GM23338 (cell line): ENCODE data around the gene SRCIN1. TPM values are rescaled to one million over a fixed set of nuclear protein-coding genes. Genes with fewer than 3 reads are reported as not detected.

Source experiments
- ATAC-seq: fragments of 200-7000 bp; cut with Tn5 transposase; 3 replicates; pipeline ENCODE4 v1.9.1; 2020
- DNase-seq: peaks from one replicate; pipeline ENCODE4 v3.0.0-alpha.2; 2015; ENCODE audit warnings: low spot score
- H2AFZ ChIP-seq: fragments of 200-600 bp; sonication (generic); 2 replicates; pipeline ENCODE4 v1.8.0; 2016; ENCODE audit warnings: antibody characterized with exemption, mild to moderate bottlenecking, moderate library complexity
- H3F3A ChIP-seq: fragments of 200-600 bp; sonication (generic); replicated peaks from 2 replicates; pipeline ENCODE4 v1.8.0; 2017; ENCODE audit warnings: antibody characterized with exemption, mixed run types, low read depth
- H3K27ac ChIP-seq: fragments of 200-600 bp; sonication (generic); 2 replicates; pipeline ENCODE4 v1.6.1; 2016; ENCODE audit warnings: low read depth
- H3K27me3 ChIP-seq: fragments of 200-600 bp; sonication (generic); 2 replicates; pipeline ENCODE4 v1.8.0; 2016; ENCODE audit warnings: mild to moderate bottlenecking, mixed run types, moderate library complexity; ENCODE audit not compliant: insufficient read depth
- H3K36me3 ChIP-seq: fragments of 200-600 bp; sonication (generic); 2 replicates; pipeline ENCODE4 v1.8.0; 2016; ENCODE audit warnings: mild to moderate bottlenecking; ENCODE audit not compliant: insufficient read depth
- H3K4me1 ChIP-seq: fragments of 200-600 bp; sonication (generic); 2 replicates; pipeline ENCODE4 v1.8.0; 2016; ENCODE audit warnings: mild to moderate bottlenecking, moderate library complexity; ENCODE audit not compliant: insufficient read depth
- H3K4me2 ChIP-seq: fragments of 200-600 bp; sonication (generic); 2 replicates; pipeline ENCODE4 v1.7.1; 2017; ENCODE audit warnings: mixed run types
- H3K4me3 ChIP-seq: fragments of 200-600 bp; sonication (generic); 2 replicates; pipeline ENCODE4 v1.6.1; 2016; ENCODE audit warnings: mixed run types
- H3K79me2 ChIP-seq: fragments of 200-600 bp; sonication (generic); replicated peaks from 2 replicates; pipeline ENCODE4 v1.8.0; 2017; ENCODE audit warnings: mild to moderate bottlenecking; ENCODE audit not compliant: insufficient read depth
- H3K9me2 ChIP-seq: fragments of 200-600 bp; sonication (generic); 2 replicates; pipeline ENCODE4 v1.8.0; 2017; ENCODE audit not compliant: insufficient read depth
- H4K20me1 ChIP-seq: fragments of 200-600 bp; sonication (generic); replicated peaks from 2 replicates; pipeline ENCODE4 v1.8.0; 2017; ENCODE audit warnings: mild to moderate bottlenecking; ENCODE audit not compliant: insufficient read depth
- H3K27ac Mint-ChIP-seq: 2 replicates; pipeline ENCODE4 v1.8.0; 2020; ENCODE audit warnings: inconsistent platforms, mild to moderate bottlenecking, moderate library complexity, mixed read lengths
- H3K27me3 Mint-ChIP-seq: 3 replicates; pipeline ENCODE4 v1.8.0; 2022; ENCODE audit warnings: low read depth, mild to moderate bottlenecking, moderate library complexity, mixed read lengths, inconsistent platforms; ENCODE audit not compliant: insufficient read depth, poor library complexity
- H3K36me3 Mint-ChIP-seq: 3 replicates; pipeline ENCODE4 v1.8.0; 2021; ENCODE audit warnings: low read depth, mild to moderate bottlenecking, inconsistent platforms, moderate library complexity, mixed read lengths
- H3K4me1 Mint-ChIP-seq: 3 replicates; pipeline ENCODE4 v1.8.0; 2020; ENCODE audit warnings: mild to moderate bottlenecking, inconsistent platforms, mixed read lengths
- H3K4me3 Mint-ChIP-seq: 3 replicates; pipeline ENCODE4 v1.8.0; 2021; ENCODE audit warnings: moderate library complexity, mild to moderate bottlenecking, inconsistent platforms, mixed read lengths
- H3K9me3 Mint-ChIP-seq: 3 replicates; pipeline ENCODE4 v1.8.0; 2020; ENCODE audit warnings: moderate library complexity, mild to moderate bottlenecking, inconsistent platforms, mixed read lengths
- CREB1 ChIP-seq: fragments of 250-450 bp; sonication (Bioruptor Pico); IDR thresholded peaks from 2 replicates; pipeline ENCODE4 v1.5.0; 2020; ENCODE audit warnings: low read depth, mild to moderate bottlenecking, moderate library complexity
- CTCF ChIP-seq, 2 experiments: fragments of 200-600 bp in 1 of 2; sonication (generic) in 1 of 2; conservative IDR thresholded peaks; 2 replicates each; pipeline versions ENCODE4 v1.5.1 to v1.6.1; 2016 to 2017; ENCODE audit warnings: antibody characterized with exemption in 2 of 2, low read depth in 2 of 2, mild to moderate bottlenecking in 2 of 2, moderate library complexity in 1 of 2
- ETS1 ChIP-seq: IDR thresholded peaks from 2 replicates; pipeline ENCODE4 v1.6.1; 2016; ENCODE audit warnings: antibody characterized with exemption
- EZH2 ChIP-seq: fragments of 200-600 bp; sonication (generic); IDR thresholded peaks from one replicate; pipeline ENCODE4 v1.8.0; 2017; ENCODE audit warnings: antibody characterized with exemption, mild to moderate bottlenecking, low read depth; ENCODE audit not compliant: unreplicated experiment
- EZH2phosphoT487 ChIP-seq: fragments of 200-600 bp; sonication (generic); IDR thresholded peaks from one replicate; pipeline ENCODE4 v1.8.1; 2018; ENCODE audit warnings: antibody characterized with exemption; ENCODE audit not compliant: unreplicated experiment
- JUNB ChIP-seq: IDR thresholded peaks from one replicate; pipeline ENCODE4 v1.6.1; 2016; ENCODE audit warnings: antibody characterized with exemption; ENCODE audit not compliant: unreplicated experiment
- REST ChIP-seq: IDR thresholded peaks from one replicate; pipeline ENCODE4 v1.6.1; 2018; ENCODE audit warnings: antibody characterized with exemption; ENCODE audit not compliant: unreplicated experiment
- STAT1 ChIP-seq: IDR thresholded peaks from one replicate; pipeline ENCODE4 v1.6.1; 2016; ENCODE audit warnings: antibody characterized with exemption; ENCODE audit not compliant: unreplicated experiment
- ZNF331 ChIP-seq: fragments of 250-450 bp; sonication (Bioruptor Pico); IDR thresholded peaks from 2 replicates; pipeline ENCODE4 v1.5.0; 2020; ENCODE audit warnings: low read depth, mild to moderate bottlenecking, moderate library complexity
- ZNF462 ChIP-seq: fragments of 250-450 bp; sonication (Bioruptor Pico); IDR thresholded peaks from 2 replicates; pipeline ENCODE4 v1.5.0; 2020; ENCODE audit warnings: mild to moderate bottlenecking, moderate library complexity
- polyA plus RNA-seq: library from polyadenylated mRNA; unstranded; fragments of >200 nt; fragmentation: Nextera tagmentation; extraction: Ambion mirVana; gene quantifications from 2 replicates; pipeline ENCODE4 v1.2.1, GENCODE V29; 2016
- total RNA-seq: library from RNA; depleted of rRNA; stranded (reverse); fragments of >200 nt; shearing (Covaris generic); gene quantifications from 2 replicates; pipeline ENCODE4 v1.2.3, GENCODE V29; 2014

The SRCIN1 gene
- total and polyA plus RNA-seq, 2 experiments from 2014 or later: 0.87 to 2.2 TPM

- no peak for TF ChIP-seq REST
- TF ChIP-seq EZH2phosphoT487: no peak
- TF ChIP-seq CTCF (conservative IDR thresholded peaks at IDR 0.05; ENCODE audit: low read depth in 2 of 2): no peak
- TF ChIP-seq EZH2: no peak
- no peak for TF ChIP-seq JUNB
- TF ChIP-seq ETS1: no peak
- no peak for TF ChIP-seq ZNF331 (CRISPR knock-in tag)
- TF ChIP-seq CREB1 (CRISPR knock-in tag): no peak
Observed at GRCh38 chr17:38599398-38599856, 6.3 kb downstream of the SRCIN1 start (continued).

GRCh38 chr17:38598995-38599394 is 6.8 kb downstream of the SRCIN1 start:
- peaks cover 71% of the 10 kb centered on the region for H3K4me1 ChIP-seq
- no peaks in the 10 kb centered on the region for H3K36me3 Mint-ChIP-seq
- no peak overlapping the region for H3K27ac ChIP-seq
- H3K4me1 Mint-ChIP-seq: peaks cover 88% of the 10 kb centered on the region
- H3K9me3 Mint-ChIP-seq: no peaks in the 10 kb centered on the region; the same call in 2 of the 3 replicates
- peak overlapping the region; percentile 3 for H3K4me2 ChIP-seq
- H3K36me3 ChIP-seq: no peaks in the 10 kb centered on the region
- DNase-seq: no peak
- H3K9me2 ChIP-seq: no peaks in the 10 kb centered on the region
- ATAC-seq: no peak
- no peak overlapping the region for H2AFZ ChIP-seq
- H4K20me1 ChIP-seq: no peaks in the 10 kb centered on the region
- peaks cover 67% of the 10 kb centered on the region for H3K27me3 ChIP-seq
- peaks cover 51% of the 10 kb centered on the region for H3K27me3 Mint-ChIP-seq
- no peak overlapping the region for H3K4me3 ChIP-seq
- peaks cover 16% of the 10 kb centered on the region for H3F3A ChIP-seq
- no peaks in the 10 kb centered on the region for H3K79me2 ChIP-seq
- H3K27ac Mint-ChIP-seq: peak overlapping the region; percentile 83
- H3K4me3 Mint-ChIP-seq: peak overlapping the region; percentile 49; the same call in 2 of the 3 replicates
- TF ChIP-seq STAT1 (no peak), EZH2phosphoT487 (no peak), ZNF462 (no peak), CREB1 (CRISPR knock-in tag) (no peak), ETS1 (no peak)
